ENCODE results near the gene MMP20.
A peak's percentile ranks its signal among the peaks of the same experiment; 100 is the strongest.

The MMP20 gene

GRCh38 chr11:102620818-102621561, 4.1 kb downstream of the MMP20 start:
- no peak for DNase-seq

GRCh38 chr11:102620179-102620578, 5.0 kb downstream of the MMP20 start:
- DNase-seq, result no peak

- DNase-seq, result no peak
These were observed 7.6 kb downstream of the MMP20 start for GRCh38 chr11:102617466-102618008.

DNA sequence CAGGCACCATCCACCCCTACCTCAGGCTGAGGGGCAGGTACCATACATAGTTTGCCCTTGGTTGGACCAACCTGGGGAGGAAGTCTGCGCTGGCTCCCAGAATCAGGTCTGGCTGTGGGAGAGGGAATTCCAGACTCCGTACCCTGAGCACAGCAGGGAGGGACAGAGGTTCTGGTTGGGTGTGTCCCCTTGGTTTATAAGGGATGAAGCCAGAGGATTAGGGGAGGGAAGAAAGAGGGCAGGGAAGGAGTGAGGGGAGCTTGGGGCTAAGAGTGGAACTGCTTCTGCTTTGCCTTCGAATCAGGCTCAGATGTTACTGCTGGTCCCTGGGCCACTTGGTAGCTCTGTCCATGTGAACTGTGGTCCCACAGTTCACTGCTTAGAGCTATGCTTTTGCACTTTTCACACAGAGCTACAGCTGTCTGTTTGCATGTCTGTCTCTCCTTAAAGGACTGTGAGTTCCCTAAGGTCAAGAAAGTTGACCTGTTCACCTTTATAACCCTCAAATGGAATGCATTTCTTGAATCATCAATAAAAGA, 9.2 kb downstream of the MMP20 start:
- no peak for DNase-seq

DNA sequence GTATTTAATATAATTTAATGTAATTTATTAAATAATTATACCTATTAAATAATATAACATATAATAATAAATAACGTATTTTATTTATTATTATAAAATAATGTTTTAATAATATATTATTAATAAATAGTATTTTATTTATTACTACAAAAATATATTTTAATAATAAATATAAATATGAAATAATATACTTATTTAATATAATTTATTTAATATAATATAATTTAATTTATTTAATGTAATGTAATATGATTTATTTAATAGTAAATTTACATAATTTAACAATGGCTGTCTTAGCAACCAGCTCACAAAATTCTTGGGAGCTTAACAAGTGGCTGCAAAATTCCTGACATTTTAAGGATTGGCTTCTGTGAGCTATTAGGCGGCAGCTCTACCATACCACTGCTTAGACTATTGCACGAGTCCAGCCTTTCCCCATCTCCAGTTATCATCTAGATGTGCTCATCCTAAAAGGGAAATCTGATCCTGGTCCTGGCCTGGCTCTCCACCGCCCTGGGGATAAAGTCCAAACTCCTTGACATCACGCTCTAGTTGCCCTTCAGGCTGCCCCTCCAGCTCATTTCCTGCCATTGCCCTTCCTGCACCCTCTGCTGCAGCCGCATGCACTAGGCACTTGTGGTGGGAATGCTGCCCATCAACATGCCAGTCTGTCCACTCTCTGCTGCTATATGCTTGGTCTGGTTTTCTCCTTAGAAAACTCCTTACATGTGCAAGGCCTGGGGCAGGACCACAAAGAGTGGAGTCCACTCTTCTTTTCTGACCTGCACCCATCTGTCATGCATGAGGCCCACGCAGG, 9.8 kb downstream of the MMP20 start:
- DNase-seq, result no peak

GRCh38 chr11:102614485-102614884, 10.6 kb downstream of the MMP20 start:
- no peak for DNase-seq

DNA sequence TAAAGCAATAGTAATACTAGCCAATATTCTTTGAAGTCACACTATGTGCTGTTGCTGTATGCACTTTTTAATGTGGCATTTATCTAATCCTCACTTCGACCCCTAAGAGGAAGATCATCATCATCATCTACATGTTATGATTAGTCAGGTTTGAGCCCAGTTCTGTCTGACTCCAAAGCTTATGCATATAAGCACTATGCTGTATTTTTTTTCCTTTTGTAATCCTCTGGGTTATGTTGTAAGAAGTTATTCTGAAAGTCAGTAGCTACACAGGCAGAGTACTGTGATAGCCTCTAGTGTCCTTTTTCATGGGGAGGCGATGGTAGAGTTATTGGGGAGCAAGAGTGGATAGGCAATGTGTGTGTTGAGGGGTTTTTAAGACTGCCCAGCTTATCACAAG, 11.1 kb downstream of the MMP20 start:
- DNase-seq, result no peak

- no peak for DNase-seq
These were observed 11.7 kb downstream of the MMP20 start for GRCh38 chr11:102613450-102613849.

DNA sequence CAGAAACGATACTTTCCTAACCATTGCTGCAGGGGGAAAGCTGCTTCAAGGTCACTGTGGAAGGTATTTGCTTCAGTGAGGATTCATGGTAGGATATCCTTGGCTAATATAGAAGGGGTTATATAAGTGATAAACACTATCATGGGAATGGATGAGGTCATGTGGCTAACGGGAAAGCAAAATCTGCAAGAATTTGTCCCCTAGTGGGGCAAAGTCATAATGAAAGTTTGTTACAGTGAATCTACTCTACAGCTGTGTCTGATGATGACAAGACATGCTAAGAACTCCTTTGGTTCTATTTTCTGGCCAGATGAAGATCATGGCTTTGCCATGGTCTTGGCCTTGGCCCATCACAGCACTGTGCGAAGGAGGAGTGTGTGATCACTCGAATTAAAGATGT, 13.8 kb downstream of the MMP20 start:
- peak; percentile 66 for DNase-seq

- no peak for DNase-seq
These were observed 14.9 kb downstream of the MMP20 start for GRCh38 chr11:102610200-102610599.

DNA sequence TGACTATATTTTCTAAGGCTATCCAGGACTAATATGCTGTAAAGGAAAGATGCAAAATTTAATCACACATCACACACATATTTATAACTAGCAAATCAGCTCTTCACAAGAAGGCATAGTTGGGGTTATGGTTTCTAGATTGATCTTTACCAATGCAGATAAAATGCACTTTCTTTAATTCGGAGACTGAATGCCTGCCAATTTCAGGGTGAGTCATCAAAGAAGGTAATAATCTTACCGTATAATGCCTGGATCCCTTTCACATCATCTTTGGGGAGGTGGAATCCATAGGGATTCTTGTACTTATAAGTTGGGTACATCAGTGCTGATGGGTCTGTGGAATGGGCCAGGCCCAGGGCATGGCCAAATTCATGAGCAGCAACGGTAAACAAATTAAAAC, 16.4 kb downstream of the MMP20 start:
- DNase-seq, result no peak

- DNase-seq, result no peak
These were observed 20.3 kb downstream of the MMP20 start for GRCh38 chr11:102604875-102605274.

GRCh38 chr11:102604011-102604410, 21.1 kb downstream of the MMP20 start:
- no peak for DNase-seq

DNA sequence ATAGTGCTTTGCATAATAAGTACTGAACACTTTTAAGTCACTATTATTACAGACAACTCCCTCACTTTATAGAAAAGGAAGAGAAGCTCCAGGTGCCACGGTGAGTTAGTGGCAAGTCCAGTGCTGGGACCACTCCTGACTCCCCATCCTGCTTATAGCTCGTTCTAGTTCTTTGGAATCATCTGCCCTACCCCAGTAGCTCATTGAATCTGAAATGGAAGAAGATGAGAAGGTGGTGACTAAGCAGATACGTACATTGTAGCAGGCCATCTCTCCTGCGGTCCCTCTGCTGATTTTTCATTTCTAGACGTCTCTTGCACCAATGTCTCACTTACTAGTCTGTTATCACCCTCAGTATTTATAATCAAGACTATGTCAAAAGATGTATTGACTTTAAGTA, 21.6 kb downstream of the MMP20 start:
- no peak for DNase-seq

GRCh38 chr11:102603091-102603490, 22.0 kb downstream of the MMP20 start:
- DNase-seq, result no peak

GRCh38 chr11:102600666-102601065, 24.5 kb downstream of the MMP20 start:
- no peak for DNase-seq

- DNase-seq, result peak; percentile 83
These were observed 25.4 kb downstream of the MMP20 start for GRCh38 chr11:102599642-102600261.

DNA sequence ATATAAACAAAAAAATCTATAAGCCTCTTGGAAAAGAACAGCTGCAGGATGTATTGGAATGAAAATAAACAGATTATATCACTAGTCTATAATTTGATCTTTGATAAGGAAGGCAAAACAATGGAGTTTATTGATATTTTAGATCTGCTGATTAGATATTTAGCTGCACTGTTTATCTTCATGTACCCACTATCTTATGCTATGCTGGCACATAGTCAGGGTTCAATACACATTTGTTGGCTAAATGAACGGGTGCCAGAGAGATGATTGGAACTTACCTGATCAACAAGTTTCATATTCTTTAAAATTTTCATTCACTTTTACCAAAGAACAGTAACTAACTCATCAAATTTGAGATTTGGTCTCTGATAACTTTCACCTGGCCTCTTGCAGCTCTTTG, 26.9 kb downstream of the MMP20 start:
- no peak for DNase-seq

DNA sequence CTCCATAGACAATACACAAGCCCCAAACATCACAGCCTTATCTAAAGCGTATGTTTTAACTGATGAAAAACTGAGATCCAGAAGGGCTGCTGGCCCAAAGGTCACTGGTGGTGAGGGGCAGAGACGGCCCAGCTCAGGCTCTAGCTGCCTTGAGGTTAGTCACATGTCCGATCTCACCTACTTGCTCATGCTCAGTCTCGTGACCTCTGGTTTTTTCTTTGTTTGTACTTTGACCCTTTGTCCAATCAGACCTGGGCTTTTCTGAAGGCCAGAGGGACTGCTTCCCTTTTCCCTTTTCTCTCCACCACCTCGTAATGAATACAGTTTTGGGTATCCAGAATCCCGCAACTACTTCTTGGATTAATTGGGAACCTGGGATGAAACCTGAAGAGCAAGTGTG, 28.6 kb downstream of the MMP20 start:
- no peak for DNase-seq

- DNase-seq, result no peak
These were observed 32.2 kb downstream of the MMP20 start for GRCh38 chr11:102592634-102593581.

- DNase-seq, result no peak
These were observed 33.0 kb downstream of the MMP20 start for GRCh38 chr11:102592131-102592530.

DNA sequence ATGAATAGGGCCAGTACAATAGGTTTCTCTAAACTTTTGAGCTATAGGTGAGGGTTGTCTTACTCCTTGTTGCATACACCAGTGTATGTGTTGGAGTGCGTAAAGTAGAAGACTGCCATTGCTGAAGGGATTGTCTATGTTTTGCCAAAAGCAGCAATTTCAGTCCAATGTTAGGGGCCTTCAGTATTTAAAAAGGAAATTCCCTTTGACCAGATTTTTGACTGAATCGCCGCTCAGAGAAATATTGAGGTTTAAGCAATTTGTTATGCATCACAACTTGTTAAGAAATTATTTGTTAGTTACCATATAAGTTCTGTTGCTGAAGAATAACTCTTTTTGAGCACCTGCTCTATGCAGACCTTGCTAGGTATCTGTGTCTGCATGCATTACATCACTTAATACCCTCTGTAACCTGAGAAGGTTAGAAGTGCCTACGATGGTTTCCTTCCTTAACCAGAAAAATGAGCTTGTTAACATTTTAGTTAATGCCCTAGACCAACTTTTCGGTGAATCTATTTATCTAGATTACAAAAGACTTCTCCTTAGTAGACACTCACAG, 33.9 kb downstream of the MMP20 start:
- DNase-seq, result no peak

All from activated CD4-positive, alpha-beta T cell treated with anti-CD3 and anti-CD28 coated beads, Interleukin-2, Interleukin-6, amounts not matched to agents 100 ng/mL and 50 ng/mL, durations not matched to agents 16 hours and 8 hours (primary cell).